HEK293T (cell line): ENCODE results near the gene GJC1.

ENCODE experiments used
- CTCF ChIA-PET: fragments of 350-600 bp; formaldehyde crosslinking; extraction: SDS; loops from one replicate; lab custom pipeline; 2021; ENCODE audit warnings: antibody characterized with exemption, inconsistent platforms; lab: Yijun Ruan, JAX
- POLR2A ChIA-PET: fragments of 350-600 bp; formaldehyde crosslinking; extraction: SDS; loops from one replicate; lab custom pipeline; 2020; ENCODE audit warnings: antibody characterized with exemption, inconsistent platforms; lab: Yijun Ruan, JAX
- DNase-seq: peaks from one replicate; pipeline ENCODE4 v3.0.0; 2012; ENCODE audit warnings: mixed read lengths; ENCODE audit errors: extremely low spot score
- BHLHE40 ChIP-seq: fragments of 450-650 bp; IDR thresholded peaks from 2 replicates; pipeline ENCODE4 v1.6.1; 2016; ENCODE audit warnings: mild to moderate bottlenecking, moderate library complexity, borderline replicate concordance
- CTBP1 ChIP-seq: fragments of 450-650 bp; IDR thresholded peaks from 2 replicates; pipeline ENCODE4 v1.6.1; 2016; ENCODE audit warnings: borderline replicate concordance
- ELF4 ChIP-seq: fragments of 450-650 bp; IDR thresholded peaks from 2 replicates; pipeline ENCODE4 v1.6.1; 2017; ENCODE audit warnings: antibody characterized with exemption
- FOXA1 ChIP-seq: fragments of 450-650 bp; IDR thresholded peaks from 2 replicates; pipeline ENCODE4 v1.6.1; 2016; ENCODE audit warnings: mild to moderate bottlenecking
- FOXK2 ChIP-seq: fragments of 450-650 bp; IDR thresholded peaks from 2 replicates; pipeline ENCODE4 v1.6.1; 2016; ENCODE audit warnings: mild to moderate bottlenecking
- FOXM1 ChIP-seq: fragments of 450-650 bp; IDR thresholded peaks from 2 replicates; pipeline ENCODE4 v1.6.1; 2017; ENCODE audit warnings: mild to moderate bottlenecking, borderline replicate concordance
- HDGF ChIP-seq: fragments of 450-650 bp; IDR thresholded peaks from 2 replicates; pipeline ENCODE4 v1.6.1; 2017; ENCODE audit warnings: antibody characterized with exemption, borderline replicate concordance
- L3MBTL2 ChIP-seq: fragments of 450-650 bp; conservative IDR thresholded peaks from 2 replicates; pipeline ENCODE4 v1.6.1; 2016; ENCODE audit warnings: mild to moderate bottlenecking
- LEF1 ChIP-seq: fragments of 450-650 bp; IDR thresholded peaks from 2 replicates; pipeline ENCODE4 v1.6.1; 2017; ENCODE audit warnings: mild to moderate bottlenecking, borderline replicate concordance
- NFRKB ChIP-seq: fragments of 450-650 bp; IDR thresholded peaks from 2 replicates; pipeline ENCODE4 v1.6.1; 2016; ENCODE audit warnings: mild to moderate bottlenecking, moderate library complexity
- SP1 ChIP-seq: fragments of 450-650 bp; IDR thresholded peaks from 2 replicates; pipeline ENCODE4 v1.6.1; 2017
- SUZ12 ChIP-seq: fragments of 450-650 bp; IDR thresholded peaks from 2 replicates; pipeline ENCODE4 v1.6.1; 2016; ENCODE audit warnings: mild to moderate bottlenecking
- TARDBP ChIP-seq: fragments of 450-650 bp; IDR thresholded peaks from 2 replicates; pipeline ENCODE4 v1.6.1; 2016
- ZNF384 ChIP-seq: fragments of 450-650 bp; IDR thresholded peaks from 2 replicates; pipeline ENCODE4 v1.6.1; 2016
- TF ChIP-seq, protein P1 (sequence below): fragments of 450-650 bp; IDR thresholded peaks from 2 replicates; pipeline ENCODE4 v1.6.1; 2016

The GJC1 gene

DNA sequence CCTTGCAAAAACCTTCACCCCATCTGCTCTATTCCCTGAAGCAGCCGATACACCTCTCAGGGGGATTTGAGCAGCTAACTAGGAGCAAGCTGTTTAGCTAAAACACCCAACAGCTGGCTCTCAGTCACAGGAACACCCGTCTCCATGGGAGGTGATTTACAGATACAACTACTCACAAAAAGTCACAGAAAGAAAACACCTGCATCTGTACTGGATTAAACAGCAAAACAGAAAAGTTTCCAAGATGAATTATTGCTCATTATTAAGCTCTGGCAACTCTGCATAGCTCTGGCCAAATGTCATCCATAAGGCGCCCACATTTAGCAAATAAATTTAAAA is 22.3 kb downstream of the GJC1 start:
- CTCF ChIA-PET: no interaction called here
- POLR2A ChIA-PET: interaction anchor here (0.9 kb wide), 1 partner anchor 9 kb away, joined by 3 read pairs; no protein-coding TSS in a partner anchor
- DNase-seq: no peak
- TF ChIP-seq ZNF384: no peak
- TF ChIP-seq CTBP1: no peak

DNA sequence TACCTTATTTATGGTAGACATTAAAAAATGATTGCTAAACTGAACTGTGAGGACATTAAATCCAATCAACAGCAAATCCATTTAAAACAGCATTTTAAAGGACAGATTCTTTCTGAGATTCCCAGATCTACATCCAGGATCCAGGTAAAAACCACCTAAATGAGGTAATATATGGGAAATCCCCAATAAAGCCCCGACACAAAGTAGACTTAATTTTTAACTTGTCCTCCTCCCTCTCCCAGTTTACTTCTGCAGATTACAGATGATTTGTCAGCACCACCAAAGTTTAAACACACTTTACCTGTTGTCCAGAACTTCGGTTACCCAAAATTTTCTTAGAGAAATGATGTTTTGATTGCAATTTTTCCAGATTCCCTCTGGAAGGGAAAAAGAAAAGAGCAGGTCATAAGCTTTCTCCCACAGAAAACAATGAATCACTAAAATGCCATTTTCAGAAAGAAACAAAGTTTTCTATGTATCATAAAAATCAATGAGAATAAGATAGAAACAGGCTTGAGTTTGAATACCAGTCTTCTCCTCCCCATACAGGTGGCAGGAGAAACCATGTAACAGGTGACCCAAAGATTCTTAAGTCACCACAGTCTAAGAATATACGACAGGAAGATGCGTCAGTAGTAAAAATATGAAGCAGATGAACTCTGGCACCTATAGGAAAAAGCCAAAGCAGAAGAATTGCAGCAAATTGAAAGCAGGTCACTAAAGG is 22.8 kb downstream of the GJC1 start:
- POLR2A ChIA-PET: interaction anchor here (0.9 kb wide), 1 partner anchor 10 kb away, joined by 3 read pairs; no protein-coding TSS in a partner anchor
- TF ChIP-seq BHLHE40: no peak
- TF ChIP-seq TARDBP: no peak
- no peak for TF ChIP-seq ELF4
- no peak for TF ChIP-seq FOXK2
- no peak for TF ChIP-seq L3MBTL2
- no peak for TF ChIP-seq NFRKB
- TF ChIP-seq CTBP1: no peak
- TF ChIP-seq SP1: no peak
- CTCF ChIA-PET: no interaction called here
- DNase-seq: no peak

DNA sequence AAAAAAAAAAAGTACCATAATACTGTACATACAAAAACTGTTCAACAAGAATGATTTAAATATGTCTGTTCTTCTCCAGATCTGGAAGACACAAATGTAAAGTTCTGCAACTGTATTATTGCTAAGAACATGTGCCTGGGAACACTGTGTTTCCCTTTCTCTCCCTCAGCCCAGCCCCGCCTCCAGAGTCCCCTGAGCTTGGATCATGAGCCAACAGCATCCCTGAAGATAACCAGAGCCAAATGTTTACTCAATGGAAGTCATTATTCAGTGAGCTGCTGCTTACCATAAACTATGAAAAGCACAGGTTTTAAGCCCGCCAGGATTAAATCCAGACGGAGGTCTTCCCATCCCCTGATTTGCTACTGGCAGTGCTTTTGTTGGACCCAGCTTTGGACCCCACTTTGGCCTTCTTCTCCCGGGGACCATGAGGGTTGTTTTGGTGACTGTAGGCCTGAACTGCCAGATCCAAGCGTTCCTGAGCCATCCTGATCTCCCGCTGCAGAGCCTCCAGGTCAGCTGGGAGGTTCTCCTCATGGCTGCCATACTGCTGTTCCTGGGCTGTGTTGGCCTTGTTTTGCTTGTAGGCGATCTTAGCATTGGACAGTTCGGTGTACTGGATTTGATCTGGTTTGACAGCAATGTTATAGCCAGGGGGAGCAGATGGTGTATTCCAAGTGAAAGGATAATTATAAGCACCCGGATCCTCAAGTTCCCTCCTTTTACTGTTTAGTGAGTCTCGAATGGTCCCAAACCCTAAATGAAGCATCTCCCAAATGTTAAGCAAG is 25.6 kb downstream of the GJC1 start:
- TF ChIP-seq L3MBTL2 (no peak), ZNF384 (no peak), FOXA1 (no peak), TARDBP (no peak), NFRKB (no peak), BHLHE40 (no peak), FOXK2 (no peak)
- TF ChIP-seq, protein P1, sequence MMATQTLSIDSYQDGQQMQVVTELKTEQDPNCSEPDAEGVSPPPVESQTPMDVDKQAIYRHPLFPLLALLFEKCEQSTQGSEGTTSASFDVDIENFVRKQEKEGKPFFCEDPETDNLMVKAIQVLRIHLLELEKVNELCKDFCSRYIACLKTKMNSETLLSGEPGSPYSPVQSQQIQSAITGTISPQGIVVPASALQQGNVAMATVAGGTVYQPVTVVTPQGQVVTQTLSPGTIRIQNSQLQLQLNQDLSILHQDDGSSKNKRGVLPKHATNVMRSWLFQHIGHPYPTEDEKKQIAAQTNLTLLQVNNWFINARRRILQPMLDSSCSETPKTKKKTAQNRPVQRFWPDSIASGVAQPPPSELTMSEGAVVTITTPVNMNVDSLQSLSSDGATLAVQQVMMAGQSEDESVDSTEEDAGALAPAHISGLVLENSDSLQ: no peak
- ChIA-PET CTCF (no interaction called here), POLR2A (no interaction called here)
- DNase-seq: no peak

DNA sequence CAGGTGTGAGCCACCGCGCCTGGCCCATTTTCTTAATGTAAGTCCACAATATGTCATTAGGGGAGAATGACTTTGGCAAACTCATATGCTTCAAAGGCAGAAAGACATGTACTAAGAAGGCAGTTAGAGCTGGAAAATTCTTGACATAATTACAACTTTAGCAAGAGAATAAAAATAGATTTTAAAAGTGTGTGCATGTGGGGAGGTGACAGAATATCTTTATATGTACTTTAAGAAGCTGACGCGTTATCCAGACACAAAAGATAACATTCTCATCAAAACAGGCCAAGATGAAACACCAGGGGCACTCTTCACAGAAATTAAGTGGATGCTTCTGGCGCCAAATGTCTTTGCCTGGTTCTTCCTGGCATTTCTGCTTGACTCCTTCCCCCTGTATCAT is 28.2 kb downstream of the GJC1 start:
- ChIA-PET POLR2A (interaction anchor here (1.0 kb wide), 1 partner anchor 25 kb away, joined by 3 read pairs; no protein-coding TSS in a partner anchor), CTCF (no interaction called here)
- no peak for DNase-seq
- TF ChIP-seq CTBP1: no peak

DNA sequence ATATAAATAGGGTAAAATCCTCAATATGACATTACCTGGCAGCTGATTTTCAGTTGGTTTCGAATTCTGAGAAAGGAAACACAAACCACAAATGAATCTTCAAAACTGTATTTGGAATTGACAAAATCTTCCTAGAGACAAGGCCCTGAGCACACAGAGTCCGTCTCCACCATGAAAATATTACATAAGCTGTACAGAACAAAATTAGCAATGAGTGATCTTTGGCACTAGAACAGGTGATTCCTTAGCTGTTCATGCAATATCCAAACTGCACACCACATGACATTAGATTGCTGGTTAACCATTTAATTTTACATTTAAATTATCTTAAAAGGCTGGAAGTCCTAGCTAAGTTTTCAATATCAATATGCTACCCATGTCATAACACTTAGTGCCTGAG is 31.7 kb downstream of the GJC1 start:
- DNase-seq: no peak
- TF ChIP-seq LEF1: no peak
- TF ChIP-seq FOXM1: no peak
- no peak for TF ChIP-seq ZNF384
- TF ChIP-seq BHLHE40: no peak
- POLR2A ChIA-PET: interaction anchor here (1.0 kb wide), 1 partner anchor 19 kb away, joined by 3 read pairs; no protein-coding TSS in a partner anchor
- CTCF ChIA-PET: interaction anchor here (1.2 kb wide), 1 partner anchor 337 kb away, joined by 3 read pairs; the partner anchor contains the start of gene ACBD4

DNA sequence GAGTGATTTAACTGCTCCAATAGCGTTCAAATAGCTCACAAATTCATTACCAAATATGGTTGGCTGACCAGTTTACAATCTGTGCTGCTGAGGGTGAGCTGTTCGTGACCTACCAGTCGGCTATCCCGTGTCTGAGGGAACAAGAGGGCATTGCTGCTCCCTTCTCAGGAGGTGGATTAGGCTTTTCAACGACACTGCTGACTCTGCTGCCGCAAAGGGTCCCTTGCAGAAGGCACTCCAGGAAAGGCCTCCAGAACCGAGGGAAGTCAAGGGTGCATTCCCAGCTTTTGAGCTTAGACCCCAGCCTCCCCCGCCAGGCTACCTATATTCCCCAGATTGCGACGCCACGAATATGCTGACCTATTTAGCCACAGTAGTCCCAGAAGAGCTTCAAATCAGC is 32.3 kb downstream of the GJC1 start:
- CTCF ChIA-PET: interaction anchor here (1.2 kb wide), 1 partner anchor 338 kb away, joined by 3 read pairs; the partner anchor contains the start of gene ACBD4
- no peak for DNase-seq
- POLR2A ChIA-PET: interaction anchor here (1.0 kb wide), 1 partner anchor 19 kb away, joined by 3 read pairs; no protein-coding TSS in a partner anchor
- TF ChIP-seq FOXM1 (no peak), SUZ12 (no peak), L3MBTL2 (no peak), TARDBP (no peak), FOXK2 (no peak), CTBP1 (no peak), SP1 (no peak)
- TF ChIP-seq, protein P1: no peak

DNA sequence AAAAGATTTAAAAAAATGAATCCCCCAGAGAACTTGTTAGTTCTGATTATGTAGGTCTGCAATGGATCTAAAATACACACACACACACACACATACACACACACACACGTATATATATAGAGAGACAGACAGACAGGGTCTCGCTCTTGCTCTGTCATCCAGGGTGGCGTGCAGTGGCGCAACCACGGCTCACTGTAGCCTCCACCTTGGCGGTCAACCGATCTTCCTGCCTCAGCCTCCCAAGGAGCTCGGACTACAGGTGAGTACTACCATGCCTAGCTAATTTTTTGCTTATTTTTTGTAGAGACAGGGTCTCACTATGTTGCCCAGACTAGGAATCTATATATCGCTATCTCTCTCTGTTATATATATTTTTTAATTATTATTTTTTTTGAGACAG is 33.4 kb downstream of the GJC1 start:
- ChIA-PET CTCF (no interaction called here), POLR2A (no interaction called here)
- no peak for TF ChIP-seq L3MBTL2
- no peak for TF ChIP-seq HDGF
- no peak for TF ChIP-seq BHLHE40
- no peak for TF ChIP-seq FOXK2
- no peak for TF ChIP-seq NFRKB
- TF ChIP-seq SUZ12: no peak
- TF ChIP-seq CTBP1: no peak
- no peak for TF ChIP-seq ZNF384
- TF ChIP-seq, protein P1: no peak
- TF ChIP-seq FOXM1: no peak
- no peak for TF ChIP-seq TARDBP
- no peak for DNase-seq
